Lung (tissue), 12 donors: ENCODE data around the gene CPED1. TPM values are rescaled to one million over a fixed set of nuclear protein-coding genes. Genes with fewer than 3 reads are reported as not detected.
"Not testable (repeated sequence)": the region's sequence is repeated elsewhere in the genome, so short reads cannot be mapped to it uniquely, and the experiment has no call there.

ENCODE experiments used
- ATAC-seq: fragments of 200-7000 bp; cut with Tn5 transposase; one replicate; pipeline ENCODE4 v1.9.1; 2020; ENCODE audit warnings: moderate number of reproducible peaks; ENCODE audit not compliant: insufficient read depth, low FRiP score
- DNase-seq, 3 donors: peaks; one replicate each; pipeline ENCODE4 v3.0.0-alpha.2; 2013 to 2017
- H3K27ac ChIP-seq, 2 donors: one replicate each; pipeline ENCODE4 v1.5.1; 2013; ENCODE audit warnings: mild to moderate bottlenecking in 2 of 2, moderate library complexity in 2 of 2, control low read depth in 1 of 2, inconsistent platforms in 1 of 2, low read depth in 1 of 2, low read length in 1 of 2
- H3K27me3 ChIP-seq, 3 donors: one replicate each; pipeline ENCODE4 v1.5.1; 2013; ENCODE audit warnings: low read length in 2 of 3; ENCODE audit not compliant: control insufficient read depth in 3 of 3, insufficient read depth in 3 of 3
- H3K36me3 ChIP-seq, 4 donors: one replicate each; pipeline ENCODE4 v1.5.1; 2013; ENCODE audit warnings: low read length in 4 of 4, mild to moderate bottlenecking in 1 of 4, moderate library complexity in 1 of 4; ENCODE audit not compliant: control insufficient read depth in 4 of 4, insufficient read depth in 4 of 4
- H3K4me1 ChIP-seq, 5 donors: one replicate each; pipeline ENCODE4 v1.5.1; 2013; ENCODE audit warnings: low read length in 5 of 5, mild to moderate bottlenecking in 2 of 5, moderate library complexity in 1 of 5; ENCODE audit not compliant: control insufficient read depth in 5 of 5, insufficient read depth in 5 of 5
- H3K4me3 ChIP-seq: one replicate; pipeline ENCODE4 v1.5.1; 2013; ENCODE audit warnings: mild to moderate bottlenecking, control low read depth, moderate library complexity
- H3K9ac ChIP-seq, 2 donors: one replicate each; pipeline ENCODE4 v1.5.1; 2013; ENCODE audit warnings: low read length in 2 of 2, control low read depth in 1 of 2; ENCODE audit not compliant: insufficient read depth in 1 of 2
- H3K9me3 ChIP-seq, 4 donors: one replicate each; pipeline ENCODE4 v1.5.1; 2013; ENCODE audit warnings: low read length in 3 of 4, mild to moderate bottlenecking in 1 of 4, moderate library complexity in 1 of 4; ENCODE audit not compliant: control insufficient read depth in 4 of 4, insufficient read depth in 3 of 4
- CTCF ChIP-seq: IDR thresholded peaks from 2 replicates; pipeline ENCODE4 v1.5.1; 2012; ENCODE audit warnings: mild to moderate bottlenecking; ENCODE audit errors: control extremely low read depth, extremely low read depth
- WGBS, 2 donors: extraction: QIAGEN DNeasy Blood & Tissue Kit; methylation state at CpG; one replicate each; pipeline ENCODE4 v1.1.7; 2013; 5-methylcytosine and 5-hydroxymethylcytosine counted together
- polyA plus RNA-seq, 2 donors: library from polyadenylated mRNA; stranded (reverse); fragments of 200-250 nt; gene quantifications; one replicate each; pipeline ENCODE4 v1.2.1, GENCODE V29; 2013
- total RNA-seq, 2 donors: library from RNA; depleted of rRNA in 1 of 2; stranded (reverse); fragments of >200 nt in 1 of 2; gene quantifications; one replicate each; pipeline ENCODE4 v1.2.1, GENCODE V29; 2014 to 2021
- donor health status: control.
- donor health status: control.
- donor health status: Bipolar disorder and iron deficiency.
- donor health status: healthy.
- donor health status: DM: yes; HTN: yes; CAD: no.

CPED1 gene
- total and polyA plus RNA-seq, 4 donors: 1.8 to 32.3 (median 7.4) TPM

DNA sequence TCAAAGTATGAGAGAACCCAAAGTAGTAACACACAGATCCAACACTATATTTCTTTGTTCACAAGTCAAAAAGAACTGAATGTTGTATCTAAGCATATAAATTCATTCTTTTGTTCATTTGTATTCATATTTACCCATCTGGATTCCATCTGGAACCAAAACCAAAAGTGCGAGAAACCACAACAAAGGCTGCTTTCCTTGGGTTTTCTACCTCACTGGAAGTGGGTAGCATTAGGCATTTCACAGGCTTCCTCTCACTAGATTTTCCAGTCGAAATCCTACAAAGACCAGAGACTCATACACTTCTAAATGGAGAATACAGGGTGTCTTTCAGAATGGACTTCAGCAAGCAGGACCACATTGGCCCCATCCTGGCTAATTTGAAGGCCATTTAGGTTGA lies 230.5 kb downstream of the CPED1 start:
- WGBS, 2 donors: 67 to 72% methylated on average over 2 of the region's 2 CpGs
- H3K27me3 ChIP-seq: no peaks in the 10 kb centered on the region
- no peak overlapping the region for H3K9ac ChIP-seq
- ATAC-seq (no peak), DNase-seq (no peak)
- peaks cover 0 to 2% (median 0%) of the 10 kb centered on the region in 5 donors for H3K4me1 ChIP-seq
- H3K4me3 ChIP-seq: no peak overlapping the region
- TF ChIP-seq CTCF: no peak
- H3K27ac ChIP-seq: no peak overlapping the region
- no peaks in the 10 kb centered on the region for H3K36me3 ChIP-seq
- H3K9me3 ChIP-seq: no peaks in the 10 kb centered on the region

- ATAC-seq, H3K4me3 ChIP-seq, H3K27ac ChIP-seq, H3K36me3 ChIP-seq, DNase-seq, H3K9ac ChIP-seq, H3K9me3 ChIP-seq, H3K27me3 ChIP-seq, H3K4me1 ChIP-seq: not testable (repeated sequence)
- 92 to 93% methylated on average over 2 of the region's 2 CpGs for WGBS, 2 donors
Observed at GRCh38 chr7:121221108-121221507, 232.6 kb downstream of the CPED1 start.

DNA sequence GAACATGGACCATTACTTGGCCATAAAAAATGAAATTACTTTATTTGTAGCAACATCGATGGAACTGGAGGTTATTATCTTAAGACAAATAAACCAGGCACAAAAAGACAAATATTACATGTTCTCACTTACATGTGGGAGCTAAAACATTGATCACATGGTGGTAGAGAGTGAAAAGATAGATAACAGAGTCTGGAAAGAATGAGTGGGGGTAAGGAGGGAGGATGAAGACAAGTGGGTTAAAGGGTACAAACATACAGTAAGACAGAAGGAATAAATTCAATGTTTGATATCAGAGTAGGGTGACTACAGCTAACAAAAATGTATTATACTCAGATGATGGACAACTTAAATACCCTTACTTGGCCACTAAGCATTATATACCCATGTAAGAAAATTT lies 240.3 kb downstream of the CPED1 start:
- Histone ChIP-seq H3K27me3 (no peaks in the 10 kb centered on the region), H3K36me3 (peaks cover 0 to 5% (median 0%) of the 10 kb centered on the region in 4 donors), H3K9ac (no peak overlapping the region), H3K4me3 (no peak overlapping the region), H3K27ac (no peak overlapping the region), H3K9me3 (no peaks in the 10 kb centered on the region), H3K4me1 (no peaks in the 10 kb centered on the region)
- 76 to 90% methylated on average over 1 of the region's 1 CpG for WGBS, 2 donors
- no peak for TF ChIP-seq CTCF
- no peak for ATAC-seq
- DNase-seq: no peak

- H3K9ac ChIP-seq: no peak overlapping the region
- no peaks in the 10 kb centered on the region for H3K27me3 ChIP-seq
- no peak for TF ChIP-seq CTCF
- peaks cover 0 to 12% (median 4%) of the 10 kb centered on the region in 4 donors for H3K36me3 ChIP-seq
- ATAC-seq: no peak
- no peaks in the 10 kb centered on the region for H3K4me1 ChIP-seq
- H3K4me3 ChIP-seq: no peak overlapping the region
- no peak for DNase-seq
- no peak overlapping the region for H3K27ac ChIP-seq
- H3K9me3 ChIP-seq: no peaks in the 10 kb centered on the region
Observed at GRCh38 chr7:121235201-121235600, 246.7 kb downstream of the CPED1 start.
